Measurements from ENCODE around the gene MIPOL1. TPM values are rescaled to one million over a fixed set of nuclear protein-coding genes. Genes with fewer than 3 reads are reported as not detected.

The MIPOL1 gene
- total and polyA plus RNA-seq, 9 of the 15 experiments (the other 6 are each of a cell fraction or from before 2014, with no cell fraction given), result 6.7 to 21.9 (median 12.4) TPM

- TF ChIP-seq TCF3 (CRISPR knock-in tag; IDR thresholded peaks at IDR 0.05) (no peak), GABPA (tag; conservative IDR thresholded peaks at IDR 0.05; ENCODE audit: low read depth) (no peak), ZNF316 (IDR thresholded peaks at IDR 0.05) (peak; percentile 19; the same call in 1 of the 2 replicates), CBX1 (IDR thresholded peaks at IDR 0.05; ENCODE audit: low read depth) (no peak), TAF7 (tag; IDR thresholded peaks at IDR 0.05) (0 out of 2 replicates have a peak, but pooled peaks have one; percentile 24), MCM5 (IDR thresholded peaks at IDR 0.05; ENCODE audit: low read depth) (no peak), NEUROD1 (IDR thresholded peaks at IDR 0.05; ENCODE audit: borderline replicate concordance, low read depth, low read length, partially characterized antibody) (no peak), CTCFL (IDR thresholded peaks at IDR 0.05; ENCODE audit: borderline replicate concordance, insufficient read depth, low read depth, low read length, poor library complexity, severe bottlenecking) (no peak), ZNF780A (CRISPR knock-in tag; IDR thresholded peaks at IDR 0.05) (no peak), HDAC6 (IDR thresholded peaks at IDR 0.05; ENCODE audit: low read depth, low read length) (no peak), ZC3H8 (IDR thresholded peaks at IDR 0.05) (no peak), RFX7 (CRISPR knock-in tag; IDR thresholded peaks at IDR 0.05) (no peak), KDM5B (IDR thresholded peaks at IDR 0.05; ENCODE audit: insufficient replicate concordance, low read depth, low read length) (no peak), ZNF311 (CRISPR knock-in tag; IDR thresholded peaks at IDR 0.05) (no peak), YY1 (IDR thresholded peaks at IDR 0.05; ENCODE audit: borderline replicate concordance in 1 of 3, control insufficient read depth in 1 of 3, extremely low read depth in 1 of 3, insufficient read depth in 3 of 3, insufficient read length in 1 of 3, insufficient replicate concordance in 2 of 3, low read depth in 1 of 3, low read length in 2 of 3) (peak in 1 of 3 experiments; percentile 57), NR4A1 (CRISPR knock-in tag; IDR thresholded peaks at IDR 0.05) (no peak), NR4A1 (tag; IDR thresholded peaks at IDR 0.05) (no peak)
- TF ChIP-seq, protein P1, sequence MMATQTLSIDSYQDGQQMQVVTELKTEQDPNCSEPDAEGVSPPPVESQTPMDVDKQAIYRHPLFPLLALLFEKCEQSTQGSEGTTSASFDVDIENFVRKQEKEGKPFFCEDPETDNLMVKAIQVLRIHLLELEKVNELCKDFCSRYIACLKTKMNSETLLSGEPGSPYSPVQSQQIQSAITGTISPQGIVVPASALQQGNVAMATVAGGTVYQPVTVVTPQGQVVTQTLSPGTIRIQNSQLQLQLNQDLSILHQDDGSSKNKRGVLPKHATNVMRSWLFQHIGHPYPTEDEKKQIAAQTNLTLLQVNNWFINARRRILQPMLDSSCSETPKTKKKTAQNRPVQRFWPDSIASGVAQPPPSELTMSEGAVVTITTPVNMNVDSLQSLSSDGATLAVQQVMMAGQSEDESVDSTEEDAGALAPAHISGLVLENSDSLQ (IDR thresholded peaks at IDR 0.05), result no peak
- TF ChIP-seq, protein P2, sequence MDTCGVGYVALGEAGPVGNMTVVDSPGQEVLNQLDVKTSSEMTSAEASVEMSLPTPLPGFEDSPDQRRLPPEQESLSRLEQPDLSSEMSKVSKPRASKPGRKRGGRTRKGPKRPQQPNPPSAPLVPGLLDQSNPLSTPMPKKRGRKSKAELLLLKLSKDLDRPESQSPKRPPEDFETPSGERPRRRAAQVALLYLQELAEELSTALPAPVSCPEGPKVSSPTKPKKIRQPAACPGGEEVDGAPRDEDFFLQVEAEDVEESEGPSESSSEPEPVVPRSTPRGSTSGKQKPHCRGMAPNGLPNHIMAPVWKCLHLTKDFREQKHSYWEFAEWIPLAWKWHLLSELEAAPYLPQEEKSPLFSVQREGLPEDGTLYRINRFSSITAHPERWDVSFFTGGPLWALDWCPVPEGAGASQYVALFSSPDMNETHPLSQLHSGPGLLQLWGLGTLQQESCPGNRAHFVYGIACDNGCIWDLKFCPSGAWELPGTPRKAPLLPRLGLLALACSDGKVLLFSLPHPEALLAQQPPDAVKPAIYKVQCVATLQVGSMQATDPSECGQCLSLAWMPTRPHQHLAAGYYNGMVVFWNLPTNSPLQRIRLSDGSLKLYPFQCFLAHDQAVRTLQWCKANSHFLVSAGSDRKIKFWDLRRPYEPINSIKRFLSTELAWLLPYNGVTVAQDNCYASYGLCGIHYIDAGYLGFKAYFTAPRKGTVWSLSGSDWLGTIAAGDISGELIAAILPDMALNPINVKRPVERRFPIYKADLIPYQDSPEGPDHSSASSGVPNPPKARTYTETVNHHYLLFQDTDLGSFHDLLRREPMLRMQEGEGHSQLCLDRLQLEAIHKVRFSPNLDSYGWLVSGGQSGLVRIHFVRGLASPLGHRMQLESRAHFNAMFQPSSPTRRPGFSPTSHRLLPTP (IDR thresholded peaks at IDR 0.05; ENCODE audit: borderline replicate concordance, extremely low read depth, insufficient read length), result peak; percentile 52
- TF ChIP-seq, protein P3, sequence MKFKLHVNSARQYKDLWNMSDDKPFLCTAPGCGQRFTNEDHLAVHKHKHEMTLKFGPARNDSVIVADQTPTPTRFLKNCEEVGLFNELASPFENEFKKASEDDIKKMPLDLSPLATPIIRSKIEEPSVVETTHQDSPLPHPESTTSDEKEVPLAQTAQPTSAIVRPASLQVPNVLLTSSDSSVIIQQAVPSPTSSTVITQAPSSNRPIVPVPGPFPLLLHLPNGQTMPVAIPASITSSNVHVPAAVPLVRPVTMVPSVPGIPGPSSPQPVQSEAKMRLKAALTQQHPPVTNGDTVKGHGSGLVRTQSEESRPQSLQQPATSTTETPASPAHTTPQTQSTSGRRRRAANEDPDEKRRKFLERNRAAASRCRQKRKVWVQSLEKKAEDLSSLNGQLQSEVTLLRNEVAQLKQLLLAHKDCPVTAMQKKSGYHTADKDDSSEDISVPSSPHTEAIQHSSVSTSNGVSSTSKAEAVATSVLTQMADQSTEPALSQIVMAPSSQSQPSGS (CRISPR knock-in tag; IDR thresholded peaks at IDR 0.05), result no peak
Observed at GRCh38 chr14:37196604-37197420, 925 bp upstream of the MIPOL1 start (continued).

All from K562 (cell line).